Prostate gland (tissue), 2 donors: ENCODE measurements around the gene LRRC26. TPM values are rescaled to one million over a fixed set of nuclear protein-coding genes. Genes with fewer than 3 reads are reported as not detected.
A peak's percentile ranks its signal among the peaks of the same experiment; 100 is the strongest.

Experiments used
- DNase-seq: peaks from one replicate; pipeline ENCODE4 v3.0.0-alpha.2; 2019; ENCODE audit warnings: low spot score
- H3K27ac ChIP-seq, 2 donors: fragments of 200-600 bp; sonication (generic); 2 replicates each; pipeline ENCODE4 v1.5.1; 2017 to 2019
- H3K27me3 ChIP-seq: fragments of 200-600 bp; sonication (generic); replicated peaks from 2 replicates; pipeline ENCODE4 v1.5.1; 2019; ENCODE audit not compliant: insufficient read depth
- H3K36me3 ChIP-seq, 2 donors: fragments of 200-600 bp; sonication (generic); 1 replicate in 1 of 2; 2 replicates in 1 of 2; pipeline versions ENCODE4 v1.5.1 to v1.8.1; 2017 to 2019
- H3K4me1 ChIP-seq: fragments of 200-600 bp; sonication (generic); replicated peaks from 2 replicates; pipeline ENCODE4 v1.5.1; 2019
- H3K4me3 ChIP-seq, 2 donors: fragments of 200-600 bp; sonication (generic); 2 replicates each; pipeline ENCODE4 v1.5.1; 2017 to 2019
- H3K9me3 ChIP-seq: fragments of 200-600 bp; sonication (generic); 2 replicates; pipeline ENCODE4 v1.5.1; 2017
- POLR2A ChIP-seq: fragments of 450-650 bp; IDR thresholded peaks from one replicate; pipeline ENCODE4 v1.6.1; 2016; ENCODE audit warnings: antibody characterized with exemption, mild to moderate bottlenecking
- POLR2AphosphoS5 ChIP-seq: sonication (generic); formaldehyde crosslinking; IDR thresholded peaks from one replicate; pipeline ENCODE4 v1.6.1; 2017; ENCODE audit warnings: antibody characterized with exemption
- WGBS: methylation state at CpG from one replicate; pipeline ENCODE4 v1.1.5; 2018; 5-methylcytosine and 5-hydroxymethylcytosine counted together
- intact Hi-C: fragments of 100-400 bp; cut with DNase I; formaldehyde crosslinking; loops from one replicate; pipeline ENCODE4 v1.14.2; 2022
- total RNA-seq, 2 donors: library from RNA; depleted of rRNA; stranded (reverse); fragments of >200 nt; gene quantifications; one replicate each; pipeline ENCODE4 v1.1.0, GENCODE V29; 2016
- TF ChIP-seq, protein P1 (sequence below), 4 experiments: fragments of 200-600 bp in 2 of 4; fragments of 450-650 bp in 2 of 4; sonication (generic) in 2 of 4; IDR thresholded peaks; 1 replicate in 3 of 4; 2 replicates in 1 of 4; pipeline ENCODE4 v1.5.1; 2016 to 2019; ENCODE audit warnings: antibody characterized with exemption in 4 of 4, mild to moderate bottlenecking in 2 of 4, moderate library complexity in 2 of 4

The LRRC26 gene
- total RNA-seq, 2 donors from 2014 or later = 183 to 582 TPM

- Histone ChIP-seq H3K27me3 (peaks cover 3% of the 10 kb centered on the region), H3K27ac (peak overlapping the region; percentile 26 to 79), H3K4me3 (peak overlapping the region; percentile 40 to 58), H3K4me1 (peaks cover 32% of the 10 kb centered on the region), H3K36me3 (no peaks in the 10 kb centered on the region), H3K9me3 (no peaks in the 10 kb centered on the region)
- WGBS = 7% methylated on average over 35 of the region's 57 CpGs
- TF ChIP-seq POLR2AphosphoS5 (no peak), POLR2A (no peak)
- TF ChIP-seq, protein P1, sequence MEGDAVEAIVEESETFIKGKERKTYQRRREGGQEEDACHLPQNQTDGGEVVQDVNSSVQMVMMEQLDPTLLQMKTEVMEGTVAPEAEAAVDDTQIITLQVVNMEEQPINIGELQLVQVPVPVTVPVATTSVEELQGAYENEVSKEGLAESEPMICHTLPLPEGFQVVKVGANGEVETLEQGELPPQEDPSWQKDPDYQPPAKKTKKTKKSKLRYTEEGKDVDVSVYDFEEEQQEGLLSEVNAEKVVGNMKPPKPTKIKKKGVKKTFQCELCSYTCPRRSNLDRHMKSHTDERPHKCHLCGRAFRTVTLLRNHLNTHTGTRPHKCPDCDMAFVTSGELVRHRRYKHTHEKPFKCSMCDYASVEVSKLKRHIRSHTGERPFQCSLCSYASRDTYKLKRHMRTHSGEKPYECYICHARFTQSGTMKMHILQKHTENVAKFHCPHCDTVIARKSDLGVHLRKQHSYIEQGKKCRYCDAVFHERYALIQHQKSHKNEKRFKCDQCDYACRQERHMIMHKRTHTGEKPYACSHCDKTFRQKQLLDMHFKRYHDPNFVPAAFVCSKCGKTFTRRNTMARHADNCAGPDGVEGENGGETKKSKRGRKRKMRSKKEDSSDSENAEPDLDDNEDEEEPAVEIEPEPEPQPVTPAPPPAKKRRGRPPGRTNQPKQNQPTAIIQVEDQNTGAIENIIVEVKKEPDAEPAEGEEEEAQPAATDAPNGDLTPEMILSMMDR (IDR thresholded peaks at IDR 0.05) = no peak
- intact Hi-C loops = no loop called here
- no peak for DNase-seq
These were observed 1.9 kb downstream of the LRRC26 start for GRCh38 chr9:137167747-137168572.

- TF ChIP-seq, protein P1 (IDR thresholded peaks at IDR 0.05) = no peak
- no peak for TF ChIP-seq POLR2A
- no peak for TF ChIP-seq POLR2AphosphoS5
- DNase-seq = no peak
- Histone ChIP-seq H3K36me3 (no peaks in the 10 kb centered on the region), H3K4me1 (peaks cover 32% of the 10 kb centered on the region), H3K27ac (peak overlapping the region in 1 of 2 donors; percentile 79), H3K27me3 (peaks cover 3% of the 10 kb centered on the region), H3K9me3 (no peaks in the 10 kb centered on the region), H3K4me3 (peak overlapping the region; percentile 40 to 58)
- intact Hi-C loops = no loop called here
- 31% methylated on average over 25 of the region's 44 CpGs for WGBS
These were observed 2.5 kb downstream of the LRRC26 start for GRCh38 chr9:137167277-137167746.

DNA sequence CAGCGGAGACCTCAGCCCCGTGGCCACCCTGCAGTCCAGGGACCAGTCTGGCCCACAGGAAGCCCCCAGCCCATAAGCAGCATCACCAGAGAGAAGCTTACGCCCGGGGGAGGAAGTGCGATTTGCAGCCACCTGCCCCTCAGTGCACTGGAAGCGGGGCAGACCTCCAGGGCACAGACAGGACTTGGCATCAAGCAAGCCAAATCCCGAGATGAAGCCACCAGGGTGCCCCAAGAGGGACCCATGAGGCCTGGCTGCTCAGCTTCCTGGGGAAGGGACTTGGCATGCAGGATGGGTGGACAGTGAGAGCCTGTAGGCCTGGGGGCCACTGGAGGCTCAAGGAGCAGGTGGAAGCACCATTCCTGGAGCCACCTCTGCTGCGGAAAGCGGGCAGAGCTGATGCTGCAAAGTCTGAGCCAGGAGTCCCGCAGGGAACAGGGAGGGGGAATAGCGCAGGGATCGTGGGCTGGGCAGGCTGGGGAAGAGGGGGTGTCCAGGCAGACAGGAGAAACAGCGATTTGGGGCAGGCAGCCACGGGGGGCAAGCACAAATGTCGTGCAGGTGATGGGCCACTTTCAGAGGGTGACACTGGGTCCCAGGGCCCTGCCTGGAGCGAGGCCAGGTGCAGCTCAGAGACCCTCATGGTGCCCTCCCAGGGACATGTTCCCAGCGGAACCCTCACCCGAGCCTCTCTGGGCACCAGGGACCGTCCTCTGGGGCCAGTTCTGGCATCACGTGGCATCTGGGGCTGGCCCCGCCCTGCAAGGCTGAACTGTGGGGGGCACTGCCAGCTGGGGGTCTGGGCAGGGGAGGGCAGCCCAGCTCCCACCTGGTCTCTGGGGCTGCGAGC is 3.2 kb downstream of the LRRC26 start:
- DNase-seq = no peak
- Histone ChIP-seq H3K9me3 (no peaks in the 10 kb centered on the region), H3K27me3 (peaks cover 3% of the 10 kb centered on the region), H3K4me3 (no peak overlapping the region), H3K27ac (no peak overlapping the region), H3K4me1 (peaks cover 28% of the 10 kb centered on the region), H3K36me3 (no peaks in the 10 kb centered on the region)
- WGBS = 63% methylated on average over 22 of the region's 22 CpGs
- intact Hi-C loops = no loop called here
- TF ChIP-seq POLR2A = no peak
- TF ChIP-seq, protein P1 (IDR thresholded peaks at IDR 0.05) = no peak
- TF ChIP-seq POLR2AphosphoS5 = no peak

DNA sequence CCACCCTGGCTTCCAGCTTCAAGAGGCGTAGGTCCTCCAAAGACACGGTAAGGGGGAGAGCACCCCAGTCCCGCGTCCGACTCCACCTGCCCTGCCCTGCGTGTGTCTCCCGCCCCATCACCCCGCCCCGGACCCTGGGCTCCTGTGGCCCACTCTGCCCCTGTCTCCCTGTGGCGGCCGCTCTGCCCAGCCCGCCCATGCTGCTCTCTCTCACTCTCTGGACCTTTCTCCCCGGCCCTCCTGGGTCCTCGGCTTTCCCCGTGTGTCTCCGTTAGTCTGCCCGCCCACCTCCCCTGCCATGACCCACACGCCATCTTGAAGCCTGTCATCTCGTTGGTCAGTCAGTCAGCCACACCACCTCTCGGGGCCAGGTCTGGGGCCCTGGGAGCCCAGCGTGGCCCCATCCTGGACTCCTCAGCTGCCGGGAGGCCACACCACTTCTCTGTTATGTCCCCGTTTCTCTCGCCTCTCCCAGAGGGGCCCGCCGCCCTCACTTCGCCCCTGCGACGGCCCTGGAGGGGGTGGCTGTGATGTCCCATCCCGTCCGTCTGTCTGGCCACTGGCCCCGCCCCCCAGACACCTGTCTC is 4.5 kb downstream of the LRRC26 start:
- no peak overlapping the region for H3K27ac ChIP-seq
- TF ChIP-seq, protein P1 (IDR thresholded peaks at IDR 0.05) = no peak
- TF ChIP-seq POLR2AphosphoS5 (no peak), POLR2A (no peak)
- H3K36me3 ChIP-seq = no peaks in the 10 kb centered on the region
- peaks cover 15% of the 10 kb centered on the region for H3K4me1 ChIP-seq
- intact Hi-C loops = no loop called here
- peaks cover 3% of the 10 kb centered on the region for H3K27me3 ChIP-seq
- WGBS = 78% methylated on average over 32 of the region's 32 CpGs
- DNase-seq = no peak
- no peaks in the 10 kb centered on the region for H3K9me3 ChIP-seq
- no peak overlapping the region for H3K4me3 ChIP-seq
